Transverse colon (tissue), 4 donors: ENCODE data around the gene C22orf42. TPM values are rescaled to one million over a fixed set of nuclear protein-coding genes. Genes with fewer than 3 reads are reported as not detected.
"Not testable (repeated sequence)": the region's sequence is repeated elsewhere in the genome, so short reads cannot be mapped to it uniquely, and the experiment has no call there.

Experiments
- DNase-seq: peaks from one replicate; pipeline ENCODE4 v3.0.0-alpha.2; 2019
- H3K27ac ChIP-seq, 4 donors: fragments of 200-600 bp; sonication (generic); 2 replicates each; pipeline ENCODE4 v1.5.1; 2016 to 2018; ENCODE audit warnings: inconsistent platforms in 4 of 4
- H3K27me3 ChIP-seq: fragments of 200-600 bp; sonication (generic); 2 replicates; pipeline ENCODE4 v1.5.1; 2017; ENCODE audit warnings: inconsistent platforms
- H3K36me3 ChIP-seq, 4 donors: fragments of 200-600 bp; sonication (generic); 2 replicates each; pipeline ENCODE4 v1.5.1; 2017 to 2019; ENCODE audit warnings: inconsistent platforms in 4 of 4
- H3K4me1 ChIP-seq, 4 donors: fragments of 200-600 bp; sonication (generic); 2 replicates each; pipeline ENCODE4 v1.5.1; 2017 to 2020; ENCODE audit warnings: inconsistent platforms in 4 of 4
- H3K4me3 ChIP-seq, 4 donors: fragments of 200-600 bp; sonication (generic); 1 replicate in 1 of 4; 2 replicates in 3 of 4; pipeline versions ENCODE4 v1.5.1 to v1.6.1; 2017 to 2019; ENCODE audit warnings: inconsistent platforms in 4 of 4
- H3K9me3 ChIP-seq, 2 donors: fragments of 200-600 bp; sonication (generic); 2 replicates each; pipeline ENCODE4 v1.5.1; 2017 to 2019; ENCODE audit warnings: inconsistent platforms in 2 of 2
- CTCF ChIP-seq, 5 experiments: fragments of 200-600 bp in 3 of 5; fragments of 450-650 bp in 2 of 5; sonication (generic) in 3 of 5; IDR thresholded peaks; 1 replicate in 2 of 5; 2 replicates in 3 of 5; pipeline ENCODE4 v1.5.1; 2016 to 2017; ENCODE audit warnings: antibody characterized with exemption in 5 of 5, inconsistent platforms in 3 of 5, mild to moderate bottlenecking in 2 of 5, moderate library complexity in 1 of 5
- EP300 ChIP-seq: sonication (generic); formaldehyde crosslinking; IDR thresholded peaks from one replicate; pipeline ENCODE4 v1.6.1; 2017; ENCODE audit warnings: antibody characterized with exemption, low read depth
- POLR2A ChIP-seq: fragments of 450-650 bp; IDR thresholded peaks from one replicate; pipeline ENCODE4 v1.6.1; 2016; ENCODE audit warnings: antibody characterized with exemption, mild to moderate bottlenecking, moderate library complexity
- POLR2AphosphoS5 ChIP-seq, 3 donors: sonication (generic); formaldehyde crosslinking; IDR thresholded peaks; one replicate each; pipeline ENCODE4 v1.6.1; 2016; ENCODE audit warnings: antibody characterized with exemption in 3 of 3
- WGBS, 2 donors: methylation state at CpG; one replicate each; pipeline ENCODE4 v1.1.5; 2018; ENCODE audit warnings: low coverage in 1 of 2; 5-methylcytosine and 5-hydroxymethylcytosine counted together
- in situ Hi-C, 4 donors: fragments of 200-750 bp; cut with MboI; loops; one replicate each; pipeline versions ENCODE4 v1.15.0 to v1.15.1; 2017; ENCODE audit warnings: low sequenced_read_pairs in 3 of 4, low pct_ligation_motif_present in 1 of 4, low pct_unique_long_range_greater_than_20kb in 1 of 4
- intact Hi-C: fragments of 100-400 bp; cut with DNase I; formaldehyde crosslinking; loops from one replicate; pipeline ENCODE4 v1.15.1; 2023; ENCODE audit warnings: low total_unique reads
- total RNA-seq, 4 donors: library from RNA; depleted of rRNA; stranded (reverse); fragments of >200 nt; gene quantifications; one replicate each; pipeline ENCODE4 v1.1.0, GENCODE V29; 2016

The C22orf42 gene
- total RNA-seq, 4 donors from 2014 or later = not detected

- H3K9me3 ChIP-seq, H3K36me3 ChIP-seq, H3K27me3 ChIP-seq, H3K4me1 ChIP-seq, in situ Hi-C loops, intact Hi-C loops: not testable (repeated sequence)
- H3K27ac ChIP-seq = peak overlapping the region in 3 of 4 donors; percentile 1 to 42 (median 32)
- WGBS, 2 donors = 33 to 37% methylated on average over 10 to 15 of the region's 16 CpGs
- peak overlapping the region in 3 of 4 donors; percentile 22 to 30 (median 26) for H3K4me3 ChIP-seq
- peak; percentile 36 for DNase-seq
- peak in 1 of 3 donors; percentile 29 for TF ChIP-seq POLR2AphosphoS5 (IDR thresholded peaks at IDR 0.05)
Observed at GRCh38 chr22:32137731-32138324, 21.3 kb downstream of the C22orf42 start.

- H3K4me3 ChIP-seq, H3K36me3 ChIP-seq, H3K27ac ChIP-seq, H3K27me3 ChIP-seq, in situ Hi-C loops, intact Hi-C loops, H3K4me1 ChIP-seq, H3K9me3 ChIP-seq, DNase-seq: not testable (repeated sequence)
- 88% methylated on average over 4 of the region's 4 CpGs; no CpG with 5 or more reads in 1 of the 2 donors for WGBS, 2 donors
Observed at GRCh38 chr22:32136881-32137280, 22.2 kb downstream of the C22orf42 start.

GRCh38 chr22:32135958-32136357 is 23.1 kb downstream of the C22orf42 start:
- peak; percentile 63 for DNase-seq
- H3K27me3 ChIP-seq, in situ Hi-C loops, H3K4me1 ChIP-seq, intact Hi-C loops, H3K4me3 ChIP-seq, H3K36me3 ChIP-seq, H3K9me3 ChIP-seq: not testable (repeated sequence)
- peak overlapping the region in 3 of 4 donors; percentile 27 to 45 (median 44) for H3K27ac ChIP-seq
- 52 to 54% methylated on average over 2 to 3 of the region's 3 CpGs for WGBS, 2 donors

GRCh38 chr22:32134796-32135195 is 24.3 kb downstream of the C22orf42 start:
- H3K4me1 ChIP-seq, DNase-seq, H3K27ac ChIP-seq, H3K4me3 ChIP-seq, H3K36me3 ChIP-seq, H3K9me3 ChIP-seq, H3K27me3 ChIP-seq, intact Hi-C loops, in situ Hi-C loops: not testable (repeated sequence)
- WGBS, 2 donors = 44 to 71% methylated on average over 4 to 14 of the region's 14 CpGs

GRCh38 chr22:32132783-32133182 is 26.3 kb downstream of the C22orf42 start:
- 100% methylated on average over 1 of the region's 1 CpG; no CpG with 5 or more reads in 1 of the 2 donors for WGBS, 2 donors
- Histone ChIP-seq H3K4me3 (no peak overlapping the region), H3K27me3 (no peaks in the 10 kb centered on the region), H3K27ac (no peak overlapping the region), H3K36me3 (no peaks in the 10 kb centered on the region), H3K9me3 (no peaks in the 10 kb centered on the region), H3K4me1 (peaks cover 0 to 8% (median 5%) of the 10 kb centered on the region in 4 donors)
- intact Hi-C loops (no loop called here), in situ Hi-C loops (no loop called here)
- TF ChIP-seq POLR2A = no peak
- no peak for TF ChIP-seq EP300
- no peak for TF ChIP-seq POLR2AphosphoS5 (IDR thresholded peaks at IDR 0.05)
- TF ChIP-seq CTCF (IDR thresholded peaks at IDR 0.05) = no peak
- no peak for DNase-seq

GRCh38 chr22:32132126-32132525 is 27.0 kb downstream of the C22orf42 start:
- no peaks in the 10 kb centered on the region for H3K9me3 ChIP-seq
- no peaks in the 10 kb centered on the region for H3K36me3 ChIP-seq
- intact Hi-C loops (no loop called here), in situ Hi-C loops (no loop called here)
- no peak for DNase-seq
- H3K27ac ChIP-seq = no peak overlapping the region
- H3K4me3 ChIP-seq = no peak overlapping the region
- H3K4me1 ChIP-seq = peaks cover 0 to 8% (median 5%) of the 10 kb centered on the region in 4 donors
- TF ChIP-seq POLR2A = no peak
- no peak for TF ChIP-seq CTCF (IDR thresholded peaks at IDR 0.05)
- no peak for TF ChIP-seq EP300
- TF ChIP-seq POLR2AphosphoS5 (IDR thresholded peaks at IDR 0.05) = no peak
- WGBS, 2 donors = 90% methylated on average over 11 of the region's 11 CpGs; no CpG with 5 or more reads in 1 of the 2 donors
- H3K27me3 ChIP-seq = no peaks in the 10 kb centered on the region
